ENCODE data around the gene CAPZA1. TPM values are rescaled to one million over a fixed set of nuclear protein-coding genes. Genes with fewer than 3 reads are reported as not detected.

The CAPZA1 gene
- 100 to 1,000 TPM; 102 to 209 (median 165) TPM for total RNA-seq

DNA sequence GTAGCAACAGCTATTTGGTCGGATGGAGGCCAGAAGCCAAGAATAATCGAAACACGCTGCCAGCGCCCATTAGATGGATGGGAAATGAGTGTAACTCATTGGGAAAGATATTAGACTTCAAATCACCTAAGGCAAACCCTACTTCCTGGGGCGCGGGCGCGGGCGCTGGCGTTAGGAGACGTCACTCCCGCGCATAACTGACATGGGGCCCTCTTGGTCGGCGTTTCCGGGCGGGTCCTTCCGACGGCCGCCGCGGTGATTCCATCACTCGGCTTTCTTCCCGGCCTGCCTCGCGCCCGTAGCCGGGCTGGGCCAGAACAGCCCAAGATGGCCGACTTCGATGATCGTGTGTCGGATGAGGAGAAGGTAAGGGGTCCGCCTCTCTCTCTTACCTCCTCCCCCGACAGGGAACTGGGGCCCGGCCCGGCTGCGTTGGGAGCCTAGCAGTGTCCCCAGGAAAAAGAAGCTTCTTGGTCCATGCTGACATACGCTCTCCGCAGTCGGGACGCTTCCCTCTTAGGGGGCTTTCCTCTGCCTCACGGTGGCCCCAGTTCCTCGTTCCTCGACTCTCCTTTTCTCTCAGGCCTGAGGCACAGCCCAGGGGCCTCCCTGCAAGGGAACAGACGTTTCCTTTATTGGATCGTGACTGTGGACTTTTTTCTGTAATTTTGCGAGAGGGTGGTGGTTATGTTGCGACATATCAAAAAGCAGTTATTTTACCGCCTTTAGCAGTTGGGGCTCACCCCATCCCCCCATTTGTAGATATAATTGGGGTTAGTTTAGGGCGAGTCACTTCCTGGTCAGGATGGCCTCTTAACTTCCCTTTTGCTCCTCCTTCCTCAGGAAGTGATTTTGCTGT lies at the start of gene CAPZA1:
Gene CAPZA1 (plus strand): TSS at position 315 of the 859 bp plus-strand sequence. CDS start 13 bp downstream, at position 328.
- TF ChIP-seq, protein P1, sequence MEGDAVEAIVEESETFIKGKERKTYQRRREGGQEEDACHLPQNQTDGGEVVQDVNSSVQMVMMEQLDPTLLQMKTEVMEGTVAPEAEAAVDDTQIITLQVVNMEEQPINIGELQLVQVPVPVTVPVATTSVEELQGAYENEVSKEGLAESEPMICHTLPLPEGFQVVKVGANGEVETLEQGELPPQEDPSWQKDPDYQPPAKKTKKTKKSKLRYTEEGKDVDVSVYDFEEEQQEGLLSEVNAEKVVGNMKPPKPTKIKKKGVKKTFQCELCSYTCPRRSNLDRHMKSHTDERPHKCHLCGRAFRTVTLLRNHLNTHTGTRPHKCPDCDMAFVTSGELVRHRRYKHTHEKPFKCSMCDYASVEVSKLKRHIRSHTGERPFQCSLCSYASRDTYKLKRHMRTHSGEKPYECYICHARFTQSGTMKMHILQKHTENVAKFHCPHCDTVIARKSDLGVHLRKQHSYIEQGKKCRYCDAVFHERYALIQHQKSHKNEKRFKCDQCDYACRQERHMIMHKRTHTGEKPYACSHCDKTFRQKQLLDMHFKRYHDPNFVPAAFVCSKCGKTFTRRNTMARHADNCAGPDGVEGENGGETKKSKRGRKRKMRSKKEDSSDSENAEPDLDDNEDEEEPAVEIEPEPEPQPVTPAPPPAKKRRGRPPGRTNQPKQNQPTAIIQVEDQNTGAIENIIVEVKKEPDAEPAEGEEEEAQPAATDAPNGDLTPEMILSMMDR (IDR thresholded peaks at IDR 0.05; ENCODE audit: low read depth) = no peak

DNA sequence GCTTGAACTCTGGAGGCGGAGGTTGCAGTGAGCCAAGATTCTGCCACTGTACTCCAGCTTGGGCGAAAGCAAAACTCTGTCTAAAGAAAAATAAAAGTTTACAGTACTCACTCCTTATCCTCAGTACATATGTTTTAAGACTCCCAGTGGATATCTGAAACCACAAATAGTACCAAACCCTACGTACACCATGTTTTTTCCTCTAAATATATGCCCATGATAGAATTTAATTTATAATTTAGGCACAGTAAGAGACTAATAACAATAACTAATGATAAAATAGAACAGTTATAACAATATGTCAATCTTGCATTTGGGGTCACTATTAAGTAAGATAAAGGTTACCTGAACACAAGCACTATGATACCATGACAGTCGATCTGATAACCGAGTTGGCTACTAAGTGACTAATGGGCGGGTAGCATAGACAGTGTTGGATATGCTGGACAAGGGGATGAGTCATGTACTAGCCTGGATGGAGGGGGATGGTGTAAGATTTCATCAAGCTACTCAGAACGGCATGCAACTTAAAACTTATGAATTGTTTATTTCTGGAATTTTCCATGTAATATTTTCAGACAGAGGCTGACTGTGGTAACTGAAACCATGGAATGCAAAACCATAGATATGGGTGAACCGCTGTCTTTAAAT lies 44.4 kb upstream of the CAPZA1 start:
- TF ChIP-seq, protein P1 (IDR thresholded peaks at IDR 0.05; ENCODE audit: low read depth) = no peak

DNA sequence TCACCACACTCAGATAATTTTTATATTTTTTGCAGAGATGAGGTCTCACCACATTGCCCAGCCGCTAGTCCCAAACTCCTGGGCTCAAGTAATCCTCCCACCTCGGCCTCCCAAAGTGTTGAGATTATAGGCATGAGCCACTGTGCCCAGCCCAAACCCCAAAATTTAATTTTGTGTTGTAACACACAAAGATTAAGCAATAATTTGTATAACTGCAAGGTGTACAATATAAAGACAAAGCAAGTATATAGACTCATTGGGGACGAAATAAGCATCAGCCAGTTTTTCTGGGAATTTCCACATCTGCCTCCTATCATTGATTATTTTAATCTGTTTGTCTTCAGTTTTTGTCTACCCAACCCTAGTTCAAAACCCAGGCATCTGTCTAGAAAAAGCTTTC lies 43.4 kb upstream of the CAPZA1 start:
- TF ChIP-seq, protein P1 (IDR thresholded peaks at IDR 0.05; ENCODE audit: low read depth) = no peak

DNA sequence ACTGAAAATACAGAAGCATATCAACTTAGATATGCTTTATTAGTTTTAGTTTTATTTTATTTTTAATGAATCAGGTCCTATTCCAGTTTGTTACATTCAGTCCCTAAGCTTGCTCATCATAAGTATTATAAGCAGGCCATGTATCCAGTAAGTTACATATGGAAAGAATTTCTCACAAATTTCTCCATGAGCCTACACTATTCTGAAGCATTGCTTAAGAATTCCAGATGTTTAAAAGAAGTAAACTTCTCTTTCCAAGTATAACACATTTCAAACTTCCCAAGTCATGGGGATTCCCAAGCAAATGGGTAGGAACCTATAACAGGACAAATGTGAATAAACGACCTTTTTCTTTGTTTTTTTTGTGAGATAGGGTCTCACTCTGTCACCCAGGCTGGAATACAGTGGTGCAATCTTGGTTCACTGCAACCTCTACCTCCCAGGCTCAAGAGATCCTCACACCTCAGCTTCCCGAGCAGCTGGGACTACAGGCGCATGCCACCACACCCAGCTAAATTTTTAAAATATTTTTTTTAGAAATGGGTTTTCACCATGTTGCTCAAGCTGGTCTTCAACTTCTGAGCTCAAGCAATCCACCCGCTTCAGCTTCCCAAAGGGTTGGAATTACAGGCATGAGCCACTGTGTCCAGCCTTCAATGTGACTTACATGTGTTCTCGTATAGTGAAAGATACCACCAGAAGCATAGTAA lies 39.7 kb upstream of the CAPZA1 start:
- TF ChIP-seq, protein P1 (IDR thresholded peaks at IDR 0.05; ENCODE audit: low read depth) = no peak

DNA sequence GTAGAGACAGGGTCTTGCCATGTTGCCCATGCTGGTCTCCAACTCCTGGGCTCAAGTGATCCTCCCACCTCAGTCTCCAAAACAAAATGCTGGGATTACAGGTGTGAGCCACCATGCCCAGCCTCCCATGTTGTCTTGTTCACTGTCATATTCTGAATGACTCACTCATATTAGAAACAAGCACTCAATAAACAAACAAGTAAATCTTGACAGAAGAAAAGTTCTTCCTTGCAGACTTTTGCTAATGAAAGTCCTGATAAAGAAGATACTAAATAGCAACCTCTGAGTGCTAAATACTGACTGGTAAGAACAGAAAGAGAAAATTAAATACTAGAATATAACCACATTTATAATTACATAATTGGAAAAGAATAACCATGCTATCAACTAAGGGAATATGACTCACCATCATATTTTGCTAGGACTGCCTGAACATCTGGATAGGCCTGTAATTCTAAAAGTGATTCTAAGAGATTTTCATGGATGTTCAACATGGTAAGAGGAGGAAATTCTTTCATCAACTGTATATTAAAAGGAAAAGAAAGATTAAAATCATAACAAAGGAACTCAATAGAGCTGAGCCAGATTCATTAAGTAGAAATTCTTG lies 37.9 kb upstream of the CAPZA1 start:
- TF ChIP-seq, protein P1 (IDR thresholded peaks at IDR 0.05; ENCODE audit: low read depth) = no peak

DNA sequence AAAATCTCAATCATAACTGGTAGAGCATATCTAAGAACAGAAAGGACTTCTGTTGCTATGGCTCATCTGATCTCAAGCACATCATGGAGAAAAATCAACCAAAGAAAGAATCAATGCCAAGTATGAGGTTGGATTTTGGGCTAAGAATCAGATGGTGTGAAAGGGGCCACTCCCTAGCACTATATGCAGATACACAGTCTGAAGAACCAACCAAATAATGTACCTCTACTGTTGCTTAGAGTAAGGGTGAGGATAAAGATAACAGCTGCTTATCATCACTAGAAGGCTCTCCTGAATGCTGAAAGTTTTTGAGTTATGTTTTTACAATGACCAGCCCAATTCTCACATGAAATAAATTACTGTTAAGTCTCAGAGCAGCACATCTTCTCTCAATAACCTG lies 36.3 kb upstream of the CAPZA1 start:
- TF ChIP-seq, protein P1 (IDR thresholded peaks at IDR 0.05; ENCODE audit: low read depth) = no peak
